K562 (cell line): ENCODE results near the gene CDKN1B. TPM values are rescaled to one million over a fixed set of nuclear protein-coding genes. Genes with fewer than 3 reads are reported as not detected.

Experiments used
- ATAC-seq: fragments of 200-7000 bp; cut with Tn5 transposase; 3 replicates; pipeline ENCODE4 v1.9.1; 2020; ENCODE audit warnings: moderate library complexity
- BruUV-seq: library from RNA; stranded (reverse); fragments of 400-500 nt; replicated peaks from 2 replicates; lab custom pipeline; 2021; lab: Mats Ljungman, UMichigan
- CTCF ChIA-PET: fragments of 300-600 bp; formaldehyde crosslinking; extraction: SDS; loops from one replicate; lab custom pipeline; 2021; ENCODE audit warnings: low intra/inter-chr PET ratio; lab: Yijun Ruan, JAX
- POLR2A ChIA-PET: fragments of 300-600, 350-650 bp; sonication (Branson Sonifier 250); formaldehyde crosslinking; extraction: SDS; loops from one replicate; lab custom pipeline; 2021; ENCODE audit warnings: antibody characterized with exemption, inconsistent platforms; lab: Yijun Ruan, JAX
- DNase-seq, 4 experiments: peaks; one replicate each; pipeline versions ENCODE4 v3.0.0 to v3.0.0-alpha.2; 2011 to 2018; ENCODE audit warnings: low spot score in 3 of 4, mixed read lengths in 3 of 4; ENCODE audit errors: extremely low read depth in 1 of 4
- FAIRE-seq: peaks from 2 replicates; lab custom pipeline; 2011; peaks lifted over from hg19 to GRCh38; lab: Jason Lieb, UNC
- H2AFZ ChIP-seq: 2 replicates; pipeline ENCODE4 v1.6.0; 2011; ENCODE audit warnings: low read depth, low read length, control low read depth, inconsistent platforms
- H3K27ac ChIP-seq: fragments of 200-600 bp; 3 replicates; pipeline ENCODE4 v1.8.0; 2011; ENCODE audit warnings: low read depth, mild to moderate bottlenecking, control low read depth, inconsistent platforms, low read length, moderate library complexity, mixed read lengths; ENCODE audit errors: extremely low read depth
- H3K27me3 ChIP-seq, 2 experiments: fragments of 300-600 bp in 1 of 2; 2 replicates in 1 of 2; 3 replicates in 1 of 2; pipeline versions ENCODE4 v1.6.0 to v1.8.0; 2011; ENCODE audit warnings: inconsistent platforms in 2 of 2, low read length in 2 of 2, mild to moderate bottlenecking in 1 of 2, mixed read lengths in 1 of 2, moderate library complexity in 1 of 2; ENCODE audit not compliant: control insufficient read depth in 2 of 2, insufficient read depth in 2 of 2
- H3K36me3 ChIP-seq: fragments of 300-600 bp; 3 replicates; pipeline ENCODE4 v1.8.0; 2011; ENCODE audit warnings: mild to moderate bottlenecking, low read length, inconsistent platforms; ENCODE audit not compliant: control insufficient read depth, insufficient read depth
- H3K4me1 ChIP-seq, 2 experiments: fragments of 200-600 bp in 1 of 2; replicated peaks in 1 of 2; 2 replicates in 1 of 2; 3 replicates in 1 of 2; pipeline versions ENCODE4 v1.5.1 to v1.8.0; 2011; ENCODE audit warnings: inconsistent platforms in 2 of 2, low read length in 2 of 2, mild to moderate bottlenecking in 1 of 2, mixed read lengths in 1 of 2, moderate library complexity in 1 of 2; ENCODE audit not compliant: control insufficient read depth in 2 of 2, insufficient read depth in 2 of 2
- H3K4me2 ChIP-seq: 2 replicates; pipeline ENCODE4 v1.6.1; 2011; ENCODE audit warnings: low read length, control low read depth, inconsistent platforms, mixed read lengths; ENCODE audit not compliant: insufficient read depth
- H3K4me3 ChIP-seq: fragments of 200-600 bp; sonication (generic), shearing (Covaris generic); 2 replicates; pipeline ENCODE4 v1.5.1; 2016; ENCODE audit warnings: control low read depth, inconsistent platforms
- H3K79me2 ChIP-seq: fragments of 200-600 bp; 3 replicates; pipeline ENCODE4 v1.8.0; 2011; ENCODE audit warnings: low read length, inconsistent platforms; ENCODE audit not compliant: control insufficient read depth, insufficient read depth
- H3K9ac ChIP-seq, 2 experiments: 2 replicates each; pipeline versions ENCODE4 v1.6.0 to v1.6.1; 2011; ENCODE audit warnings: low read depth in 2 of 2, low read length in 2 of 2, control low read depth in 1 of 2, inconsistent platforms in 1 of 2, mild to moderate bottlenecking in 1 of 2, mixed read lengths in 1 of 2; ENCODE audit not compliant: insufficient read depth in 1 of 2
- H3K9me1 ChIP-seq: one replicate; pipeline ENCODE4 v1.6.0; 2011; ENCODE audit warnings: inconsistent platforms, mild to moderate bottlenecking, low read length, moderate library complexity; ENCODE audit not compliant: control insufficient read depth, insufficient read depth
- H3K9me3 ChIP-seq: replicated peaks from 2 replicates; pipeline ENCODE4 v1.5.1; 2011; ENCODE audit warnings: low read depth, low read length, inconsistent platforms; ENCODE audit not compliant: control insufficient read depth, insufficient read depth
- H4K20me1 ChIP-seq: replicated peaks from 2 replicates; pipeline ENCODE4 v1.6.1; 2011; ENCODE audit warnings: low read length, inconsistent platforms, mixed read lengths; ENCODE audit not compliant: control insufficient read depth, insufficient read depth
- HMGN3 ChIP-seq: IDR thresholded peaks from 2 replicates; pipeline ENCODE4 v1.6.1; 2011; ENCODE audit warnings: borderline replicate concordance, low read depth, mild to moderate bottlenecking, mixed read lengths, low read length; ENCODE audit not compliant: insufficient read length; ENCODE audit errors: extremely low read depth
- HNRNPLL ChIP-seq: fragments of 200-400 bp; formaldehyde crosslinking; IDR thresholded peaks from 2 replicates; pipeline ENCODE4 v1.6.1; 2017; ENCODE audit warnings: low read length, low read depth, mild to moderate bottlenecking; ENCODE audit not compliant: poor library complexity, severe bottlenecking
- PREB ChIP-seq: sonication (generic); formaldehyde crosslinking; IDR thresholded peaks from 2 replicates; pipeline ENCODE4 v1.8.1; 2023; ENCODE audit warnings: mild to moderate bottlenecking, missing genetic modification reagents
- ZNF121 ChIP-seq: sonication (generic); formaldehyde crosslinking; conservative IDR thresholded peaks from 2 replicates; pipeline ENCODE4 v1.8.0; 2022; ENCODE audit warnings: missing genetic modification reagents
- WGBS: fragments of 100-300 bp; shearing (Covaris generic); methylation state at CpG from one replicate; pipeline ENCODE4 v1.1.6; 2016; ENCODE audit warnings: low coverage, mixed read lengths; ENCODE audit not compliant: insufficient coverage; ENCODE audit errors: missing lambda C conversion rate; 5-methylcytosine and 5-hydroxymethylcytosine counted together
- in situ Hi-C: fragments of 300-500 bp; cut with MboI; formaldehyde crosslinking; loops from 4 replicates; pipeline ENCODE4 v1.15.0; 2018; ENCODE audit warnings: inconsistent platforms, mixed read lengths
- intact Hi-C: fragments of 100-400 bp; cut with micrococcal nuclease; formaldehyde crosslinking; loops from 2 replicates; pipeline ENCODE4 v1.14.2; 2022
- polyA plus RNA-seq, 8 experiments: library from polyadenylated mRNA; depleted of rRNA in 4 of 8; stranded (reverse) in 5 of 8; unstranded in 3 of 8; fragments of >200 nt; fragmentation: Nextera tagmentation in 2 of 8; fragmentation: Illumina TruSeq in 1 of 8; extraction: Ambion mirVana in 2 of 8; extraction: Trizol in 1 of 8; gene quantifications; 2 replicates each; pipeline versions ENCODE4 v1.2.1 to v1.2.3, GENCODE V29; 2011 to 2014; ENCODE audit warnings: inconsistent platforms in 1 of 8, missing spikeins in 1 of 8
- total RNA-seq, 7 experiments: library from RNA; depleted of rRNA in 6 of 7; stranded (reverse); fragments of >200 nt in 6 of 7; fragmentation: Illumina TruSeq in 2 of 7; extraction: Trizol in 2 of 7; gene quantifications; 2 replicates each; pipeline versions ENCODE4 v1.2.1 to v1.2.3, GENCODE V29; 2011 to 2021; ENCODE audit warnings: low replicate concordance in 1 of 7

CDKN1B gene
- total and polyA plus RNA-seq, 9 of the 15 experiments (the other 6 are each of a cell fraction or from before 2014, with no cell fraction given) = 2.6 to 35.2 (median 15.5) TPM

- DNase-seq (no peak), ATAC-seq (no peak), FAIRE-seq (no peak)
- intact Hi-C loops (no loop called here), in situ Hi-C loops (no loop called here)
- Histone ChIP-seq H2AFZ (no peak overlapping the region), H3K27ac (no peak overlapping the region), H3K9me3 (no peaks in the 10 kb centered on the region), H3K36me3 (no peaks in the 10 kb centered on the region), H3K79me2 (no peaks in the 10 kb centered on the region), H3K4me2 (no peak overlapping the region), H4K20me1 (no peaks in the 10 kb centered on the region), H3K9ac (no peak overlapping the region), H3K9me1 (no peaks in the 10 kb centered on the region), H3K4me3 (no peak overlapping the region), H3K4me1 (peaks cover 3 to 7% of the 10 kb centered on the region in 2 experiments; a peak in 2 of 5 replicates), H3K27me3 (no peaks in the 10 kb centered on the region)
- CTCF ChIA-PET = no interaction called here
- POLR2A ChIA-PET = interaction anchor here (1.4 kb wide), 1 partner anchor 17 kb away, joined by 3 read pairs; no protein-coding TSS in a partner anchor
- WGBS = 0% methylated on average over 1 of the region's 1 CpG
- TF ChIP-seq HMGN3 (no peak), HNRNPLL (no peak), PREB (CRISPR knock-in tag) (no peak), ZNF121 (CRISPR knock-in tag) (peak; percentile 73)
- BruUV-seq = no TSS peak
These were observed 17.8 kb upstream of the CDKN1B start for GRCh38 chr12:12699345-12699744.
